Suprapubic skin (tissue), 4 donors: Measurements from ENCODE around the gene CIBAR2. TPM values are rescaled to one million over a fixed set of nuclear protein-coding genes. Genes with fewer than 3 reads are reported as not detected.

Source experiments
- DNase-seq, 2 donors: peaks; one replicate each; pipeline ENCODE4 v3.0.0-alpha.2; 2019; ENCODE audit warnings: low spot score in 2 of 2
- H3K27ac ChIP-seq: fragments of 200-600 bp; sonication (generic); one replicate; pipeline ENCODE4 v1.5.1; 2019
- H3K27me3 ChIP-seq: fragments of 200-600 bp; sonication (generic); one replicate; pipeline ENCODE4 v1.5.1; 2019
- H3K36me3 ChIP-seq: fragments of 200-600 bp; sonication (generic); one replicate; pipeline ENCODE4 v1.5.1; 2019
- H3K4me1 ChIP-seq: fragments of 200-600 bp; sonication (generic); one replicate; pipeline ENCODE4 v1.5.1; 2019
- H3K4me3 ChIP-seq: fragments of 200-600 bp; sonication (generic); one replicate; pipeline ENCODE4 v1.5.1; 2019; ENCODE audit warnings: mild to moderate bottlenecking
- H3K9me3 ChIP-seq: fragments of 200-600 bp; sonication (generic); one replicate; pipeline ENCODE4 v1.5.1; 2019
- CTCF ChIP-seq, 2 donors: fragments of 200-600 bp in 1 of 2; fragments of 450-650 bp in 1 of 2; sonication (generic) in 1 of 2; IDR thresholded peaks; one replicate each; pipeline ENCODE4 v1.5.1; 2016 to 2019; ENCODE audit warnings: antibody characterized with exemption in 2 of 2, mild to moderate bottlenecking in 1 of 2, moderate library complexity in 1 of 2
- EP300 ChIP-seq: sonication (generic); formaldehyde crosslinking; IDR thresholded peaks from one replicate; pipeline ENCODE4 v1.6.1; 2017; ENCODE audit warnings: antibody characterized with exemption
- POLR2A ChIP-seq, 2 donors: fragments of 450-650 bp; IDR thresholded peaks; one replicate each; pipeline ENCODE4 v1.6.1; 2017; ENCODE audit warnings: antibody characterized with exemption in 2 of 2, mild to moderate bottlenecking in 2 of 2, moderate library complexity in 2 of 2
- POLR2AphosphoS5 ChIP-seq, 3 donors: sonication (generic); formaldehyde crosslinking; IDR thresholded peaks; one replicate each; pipeline ENCODE4 v1.6.1; 2017; ENCODE audit warnings: antibody characterized with exemption in 3 of 3
- WGBS: methylation state at CpG from one replicate; pipeline ENCODE4 v1.1.5; 2018; 5-methylcytosine and 5-hydroxymethylcytosine counted together
- total RNA-seq, 4 donors: library from RNA; depleted of rRNA; stranded (reverse); fragments of >200 nt; gene quantifications; one replicate each; pipeline ENCODE4 v1.1.0, GENCODE V29; 2016

Gene CIBAR2
- total RNA-seq, 4 donors from 2014 or later: not detected

DNA sequence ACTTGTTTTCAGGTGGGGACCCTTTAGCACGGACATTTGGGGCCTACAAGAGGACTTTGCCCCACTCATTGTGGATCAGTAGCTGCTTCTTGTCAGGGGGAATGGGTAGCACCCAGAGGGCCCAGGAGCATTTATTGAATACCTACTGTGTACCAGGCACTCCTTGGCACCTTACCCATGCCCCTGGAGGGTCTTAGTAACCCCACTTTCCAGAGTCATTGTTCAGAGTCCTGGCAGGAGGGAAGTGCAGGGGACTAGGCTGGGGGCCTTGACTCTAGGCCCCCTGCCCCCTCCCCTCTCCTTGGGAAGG, 21.0 kb upstream of the CIBAR2 start:
- H3K27ac ChIP-seq: no peak overlapping the region

DNA sequence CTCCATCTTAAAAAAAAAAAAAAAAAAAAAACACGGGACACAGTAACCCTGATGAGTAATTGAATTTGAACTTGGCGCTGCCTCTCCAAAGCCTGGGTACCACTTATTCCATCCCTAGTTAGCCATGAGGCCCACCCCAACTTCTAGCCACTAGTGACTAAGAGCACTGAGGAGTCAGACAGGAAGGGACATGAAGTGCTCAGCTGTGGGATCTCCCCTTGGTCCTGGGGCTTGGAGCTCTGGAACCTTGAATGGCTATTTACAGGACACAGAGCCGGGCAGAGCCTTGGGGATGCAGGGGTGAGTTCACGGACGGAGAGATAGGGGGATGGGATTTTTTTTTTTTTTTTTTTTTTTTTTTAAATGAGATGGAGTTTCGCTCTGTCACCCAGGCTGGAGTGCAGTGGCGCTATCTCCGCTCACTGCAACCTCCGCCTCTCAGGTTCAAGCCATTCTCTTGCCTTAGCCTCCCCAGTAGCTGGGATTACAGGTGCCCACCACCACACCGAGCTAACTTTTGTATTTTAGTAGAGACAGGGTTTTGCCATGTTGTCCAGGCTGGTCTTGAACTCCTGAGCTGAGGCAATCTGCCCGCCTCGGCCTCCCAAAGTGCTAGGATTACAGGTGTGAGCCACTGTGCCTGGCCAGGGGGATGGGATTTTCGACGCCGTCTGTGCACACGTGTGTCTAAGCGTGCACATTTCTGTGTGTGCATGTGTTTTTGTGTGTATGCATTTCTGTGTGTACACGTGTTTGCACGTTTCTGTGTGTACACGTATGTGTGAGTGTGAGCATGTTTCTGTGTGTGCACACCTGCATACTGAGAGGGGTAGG, 20.4 kb upstream of the CIBAR2 start:
- TF ChIP-seq EP300 (no peak), POLR2A (IDR thresholded peaks at IDR 0.05) (no peak), CTCF (IDR thresholded peaks at IDR 0.05) (no peak), POLR2AphosphoS5 (IDR thresholded peaks at IDR 0.05) (no peak)
- H3K27ac ChIP-seq: no peak overlapping the region
- H3K27me3 ChIP-seq: no peaks in the 10 kb centered on the region
- peaks cover 47% of the 10 kb centered on the region for H3K4me1 ChIP-seq
- H3K36me3 ChIP-seq: no peaks in the 10 kb centered on the region
- no peak for DNase-seq
- H3K9me3 ChIP-seq: no peaks in the 10 kb centered on the region
- no peak overlapping the region for H3K4me3 ChIP-seq
- WGBS: 95% methylated on average over 17 of the region's 20 CpGs

More for the DNA sequence above, 21.0 kb upstream of the CIBAR2 start:
- no peak for DNase-seq
- TF ChIP-seq CTCF (IDR thresholded peaks at IDR 0.05) (no peak), POLR2A (IDR thresholded peaks at IDR 0.05) (no peak)
- no peaks in the 10 kb centered on the region for H3K36me3 ChIP-seq
- H3K27me3 ChIP-seq: no peaks in the 10 kb centered on the region
- no peaks in the 10 kb centered on the region for H3K9me3 ChIP-seq
- no peak overlapping the region for H3K4me3 ChIP-seq
- no CpG with 5 or more reads among the region's 1 CpG for WGBS
- H3K4me1 ChIP-seq: peaks cover 52% of the 10 kb centered on the region

- peaks cover 45% of the 10 kb centered on the region for H3K4me1 ChIP-seq
These were observed 18.4 kb upstream of the CIBAR2 start for GRCh38 chr16:85130705-85131028.

DNA sequence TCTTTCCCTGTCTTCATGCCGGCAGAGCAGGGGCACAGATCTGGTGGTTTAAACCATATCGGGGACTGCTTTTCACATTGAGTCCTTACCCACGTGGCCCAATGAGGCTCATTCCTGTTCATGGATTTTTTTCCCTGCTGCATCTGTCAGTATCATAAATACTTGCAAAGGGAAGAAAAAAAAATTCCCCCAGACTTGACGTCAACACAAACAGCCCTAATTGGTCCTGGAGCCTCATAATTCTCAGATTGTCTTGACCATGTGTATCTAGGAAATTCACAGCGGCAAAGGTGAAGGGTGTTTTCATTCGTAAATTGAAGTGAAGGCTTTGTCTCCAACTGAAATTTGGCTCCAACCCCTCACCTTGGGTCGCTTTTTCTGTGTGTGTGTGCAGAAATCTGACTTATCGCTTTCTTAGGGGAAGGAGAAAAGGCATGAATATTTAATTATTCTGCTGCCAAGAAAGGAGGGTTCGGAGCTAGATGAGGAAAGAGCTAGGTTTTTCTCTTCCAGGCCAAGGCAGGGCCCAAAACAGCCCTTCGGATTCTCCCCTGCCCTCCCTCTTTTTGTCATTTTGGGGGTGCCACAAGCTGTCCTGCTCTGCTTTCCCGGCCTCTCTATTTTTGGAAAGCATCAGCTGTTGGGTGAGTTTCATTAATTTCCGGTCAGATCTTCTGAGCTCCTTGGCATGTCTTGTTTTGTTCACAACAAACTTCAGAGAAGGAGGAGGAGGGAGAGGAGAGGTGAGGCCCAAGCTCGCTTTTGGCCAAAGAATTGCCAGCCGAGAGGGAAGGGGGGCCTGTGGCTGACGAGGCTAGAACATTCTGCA, 17.8 kb upstream of the CIBAR2 start:
- H3K9me3 ChIP-seq: no peaks in the 10 kb centered on the region
- no peaks in the 10 kb centered on the region for H3K27me3 ChIP-seq
- no peak overlapping the region for H3K4me3 ChIP-seq
- 39% methylated on average over 15 of the region's 15 CpGs for WGBS
- H3K36me3 ChIP-seq: no peaks in the 10 kb centered on the region
- peak overlapping the region; percentile 74 for H3K27ac ChIP-seq
- peaks cover 48% of the 10 kb centered on the region for H3K4me1 ChIP-seq
- DNase-seq: no peak
- TF ChIP-seq EP300 (no peak), POLR2A (IDR thresholded peaks at IDR 0.05) (no peak), CTCF (IDR thresholded peaks at IDR 0.05) (no peak), POLR2AphosphoS5 (IDR thresholded peaks at IDR 0.05) (no peak)

More at GRCh38 chr16:85130705-85131028, 18.4 kb upstream of the CIBAR2 start:
- WGBS: 50% methylated on average over 5 of the region's 5 CpGs
- Histone ChIP-seq H3K27me3 (no peaks in the 10 kb centered on the region), H3K4me3 (no peak overlapping the region), H3K27ac (peak overlapping the region; percentile 74), H3K9me3 (no peaks in the 10 kb centered on the region), H3K36me3 (no peaks in the 10 kb centered on the region)
- DNase-seq: no peak
- TF ChIP-seq POLR2AphosphoS5 (IDR thresholded peaks at IDR 0.05): no peak
- TF ChIP-seq EP300: no peak
- TF ChIP-seq POLR2A (IDR thresholded peaks at IDR 0.05): no peak
- no peak for TF ChIP-seq CTCF (IDR thresholded peaks at IDR 0.05)

DNA sequence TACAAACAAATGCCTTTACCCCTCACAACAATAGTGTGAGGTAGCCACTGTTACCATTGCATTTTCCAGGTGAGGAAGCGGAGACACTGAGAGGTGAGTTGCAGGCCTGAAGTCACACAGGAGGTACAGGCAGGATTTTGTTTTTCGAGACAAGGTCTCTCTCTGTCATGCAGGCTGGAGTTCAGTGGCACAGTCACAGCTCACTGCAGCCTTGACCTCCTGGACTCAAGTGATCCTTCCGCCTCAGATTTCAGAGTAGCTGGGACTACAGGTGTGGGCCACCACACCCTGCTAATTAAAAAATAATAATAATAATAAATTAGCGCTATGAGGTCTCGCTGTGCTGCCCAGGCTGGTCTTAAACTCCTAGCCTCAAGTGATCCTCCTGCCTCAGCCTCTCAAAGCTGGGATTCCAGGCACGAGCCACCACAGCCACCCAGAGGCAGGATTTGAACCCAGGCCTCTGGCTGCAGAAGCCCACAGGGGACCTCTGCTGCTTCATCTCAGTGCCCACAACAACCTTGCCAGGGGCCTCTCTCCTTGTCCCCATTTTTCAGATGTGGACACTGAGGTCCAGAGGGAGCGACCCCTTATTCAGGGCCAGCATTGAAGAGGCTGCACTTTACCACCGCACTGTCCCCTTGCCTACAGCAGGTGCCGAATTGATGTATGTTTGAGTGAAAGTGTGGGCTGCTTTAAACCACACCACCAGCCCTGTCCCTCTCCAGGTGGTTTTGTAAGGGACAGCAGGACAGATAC, 16.0 kb upstream of the CIBAR2 start:
- Histone ChIP-seq H3K4me3 (no peak overlapping the region), H3K36me3 (no peaks in the 10 kb centered on the region), H3K9me3 (no peaks in the 10 kb centered on the region), H3K27me3 (no peaks in the 10 kb centered on the region), H3K27ac (no peak overlapping the region), H3K4me1 (peaks cover 46% of the 10 kb centered on the region)
- WGBS: 84% methylated on average over 9 of the region's 9 CpGs
- TF ChIP-seq POLR2AphosphoS5 (IDR thresholded peaks at IDR 0.05) (no peak), POLR2A (IDR thresholded peaks at IDR 0.05) (no peak), CTCF (IDR thresholded peaks at IDR 0.05) (no peak), EP300 (no peak)
- no peak for DNase-seq
